ENCODE measurements around the gene VKORC1.

Gene VKORC1

DNA sequence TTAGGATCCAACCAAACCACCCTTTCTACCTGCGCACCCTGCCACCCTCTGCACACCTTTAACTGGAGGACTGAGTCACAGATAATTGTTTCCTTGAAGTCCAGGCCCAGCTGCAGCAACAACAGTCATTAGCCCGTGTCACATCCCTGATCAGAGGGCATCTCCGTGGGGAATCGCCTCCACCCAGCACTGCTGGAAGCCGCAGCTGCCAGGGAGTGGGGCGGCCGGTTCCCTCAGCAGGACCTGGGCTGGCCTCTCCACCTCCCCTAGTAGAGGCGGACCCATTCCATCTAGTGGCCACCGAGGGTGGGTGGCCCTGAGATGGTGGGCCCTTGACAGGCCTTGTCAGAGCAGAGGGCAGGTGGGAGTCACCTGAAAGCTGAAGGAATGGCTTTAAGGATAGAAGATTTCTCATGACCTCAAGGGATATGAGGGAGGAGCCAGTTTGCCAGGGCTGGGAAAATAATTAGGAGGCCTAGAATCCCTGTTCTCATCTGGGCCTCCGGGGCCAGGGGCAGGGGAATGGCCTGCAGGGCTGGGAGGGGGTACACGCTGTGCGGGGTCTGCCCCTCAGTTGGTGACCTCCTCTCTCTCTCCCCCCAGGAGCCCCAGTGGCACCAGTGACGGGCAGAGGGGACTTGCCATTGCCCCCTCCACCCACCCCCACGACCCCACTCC, 12.1 kb downstream of the VKORC1 start:
- DNase-seq (ENCODE audit: low spot score): no peak

DNA sequence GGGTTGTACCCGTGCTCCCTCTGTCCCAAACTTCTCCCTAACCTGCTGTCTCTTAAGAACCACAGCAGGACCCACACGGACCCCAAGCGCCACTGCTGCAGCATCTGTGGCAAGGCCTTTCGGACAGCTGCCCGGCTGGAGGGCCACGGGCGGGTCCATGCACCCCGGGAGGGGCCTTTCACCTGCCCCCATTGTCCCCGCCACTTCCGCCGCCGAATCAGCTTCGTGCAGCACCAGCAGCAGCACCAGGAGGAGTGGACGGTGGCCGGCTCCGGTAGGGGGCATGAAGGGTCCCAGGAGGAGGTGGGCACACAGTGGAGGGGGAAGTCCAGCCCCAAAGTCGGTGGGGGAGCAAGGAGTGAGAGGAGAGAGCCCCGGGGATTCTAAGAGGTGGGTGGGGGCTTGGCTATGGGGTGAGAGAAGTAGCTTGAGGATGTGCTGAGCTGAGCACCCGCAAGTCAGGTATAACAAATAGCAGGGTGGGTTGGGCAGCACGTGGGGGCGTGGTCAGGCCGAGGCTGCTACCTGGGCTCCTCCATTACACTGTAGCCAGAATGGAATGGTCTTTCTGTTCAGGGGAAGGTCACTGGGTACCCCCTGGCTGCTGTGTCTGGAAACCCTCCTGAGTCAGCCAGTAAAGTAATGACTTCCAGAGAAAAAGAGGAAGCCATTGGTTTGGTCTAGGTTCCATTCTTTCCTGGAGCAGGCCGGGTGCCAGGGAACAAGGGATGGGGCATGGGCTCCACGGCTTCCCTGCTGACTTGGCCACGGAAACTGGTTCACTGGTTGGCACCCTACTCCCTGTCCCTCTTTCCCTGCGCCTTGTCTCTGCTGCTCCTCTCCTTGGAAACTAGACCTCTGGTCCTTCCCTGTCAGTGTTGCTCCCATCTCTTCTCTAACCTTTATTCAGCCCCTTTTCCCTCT, 12.9 kb downstream of the VKORC1 start:
- no peak for DNase-seq (ENCODE audit: low spot score)

DNA sequence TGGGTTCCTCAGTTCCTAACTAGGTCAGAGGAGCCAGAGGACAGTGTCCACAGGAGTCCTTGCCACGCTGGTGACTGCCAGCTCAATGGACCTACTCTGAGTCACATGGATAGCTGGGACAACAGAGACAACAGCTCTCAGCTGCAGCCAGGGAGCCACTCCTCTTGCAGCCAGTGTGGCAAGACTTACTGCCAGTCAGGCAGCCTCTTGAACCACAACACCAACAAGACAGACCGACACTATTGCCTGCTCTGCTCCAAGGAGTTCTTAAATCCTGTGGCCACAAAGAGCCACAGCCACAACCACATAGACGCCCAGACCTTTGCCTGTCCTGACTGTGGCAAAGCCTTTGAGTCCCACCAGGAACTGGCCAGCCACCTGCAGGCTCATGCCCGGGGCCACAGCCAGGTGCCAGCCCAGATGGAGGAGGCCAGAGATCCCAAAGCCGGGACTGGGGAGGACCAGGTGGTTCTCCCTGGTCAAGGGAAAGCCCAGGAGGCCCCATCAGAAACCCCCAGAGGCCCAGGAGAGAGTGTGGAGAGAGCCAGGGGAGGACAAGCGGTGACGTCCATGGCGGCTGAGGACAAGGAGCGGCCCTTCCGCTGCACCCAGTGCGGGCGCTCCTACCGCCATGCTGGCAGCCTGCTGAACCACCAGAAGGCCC, 13.7 kb downstream of the VKORC1 start:
- no peak for DNase-seq (ENCODE audit: low spot score)

DNA sequence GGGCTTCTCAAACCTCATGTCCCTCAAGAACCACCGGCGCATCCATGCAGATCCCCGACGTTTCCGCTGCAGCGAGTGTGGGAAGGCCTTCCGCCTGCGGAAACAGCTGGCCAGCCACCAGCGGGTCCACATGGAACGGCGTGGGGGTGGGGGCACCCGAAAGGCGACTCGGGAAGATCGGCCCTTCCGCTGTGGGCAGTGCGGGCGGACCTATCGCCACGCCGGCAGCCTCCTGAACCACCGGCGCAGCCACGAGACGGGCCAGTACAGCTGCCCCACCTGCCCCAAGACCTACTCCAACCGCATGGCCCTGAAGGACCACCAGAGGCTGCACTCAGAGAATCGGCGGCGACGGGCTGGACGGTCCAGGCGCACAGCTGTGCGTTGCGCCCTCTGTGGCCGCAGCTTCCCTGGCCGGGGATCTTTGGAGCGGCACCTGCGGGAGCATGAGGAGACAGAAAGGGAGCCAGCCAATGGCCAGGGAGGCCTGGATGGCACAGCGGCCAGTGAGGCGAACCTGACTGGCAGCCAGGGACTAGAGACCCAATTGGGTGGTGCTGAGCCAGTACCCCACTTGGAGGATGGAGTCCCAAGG, 14.5 kb downstream of the VKORC1 start:
- no peak for DNase-seq (ENCODE audit: low spot score)

DNA sequence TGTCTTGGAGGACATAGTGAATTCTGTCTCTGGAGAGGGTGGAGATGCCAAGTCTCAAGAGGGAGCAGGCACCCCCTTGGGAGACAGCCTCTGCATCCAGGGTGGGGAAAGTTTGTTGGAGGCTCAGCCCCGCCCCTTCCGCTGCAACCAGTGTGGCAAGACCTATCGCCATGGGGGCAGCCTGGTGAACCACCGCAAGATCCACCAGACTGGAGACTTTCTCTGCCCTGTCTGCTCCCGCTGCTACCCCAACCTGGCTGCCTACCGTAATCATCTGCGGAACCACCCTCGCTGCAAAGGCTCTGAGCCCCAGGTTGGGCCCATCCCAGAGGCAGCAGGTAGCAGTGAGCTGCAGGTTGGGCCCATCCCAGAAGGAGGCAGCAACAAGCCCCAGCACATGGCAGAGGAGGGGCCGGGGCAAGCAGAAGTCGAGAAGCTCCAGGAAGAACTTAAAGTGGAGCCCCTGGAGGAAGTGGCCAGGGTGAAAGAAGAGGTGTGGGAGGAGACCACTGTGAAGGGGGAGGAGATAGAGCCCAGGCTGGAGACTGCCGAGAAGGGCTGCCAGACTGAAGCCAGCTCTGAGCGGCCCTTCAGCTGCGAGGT, 15.2 kb downstream of the VKORC1 start:
- no peak for DNase-seq (ENCODE audit: low spot score)

DNA sequence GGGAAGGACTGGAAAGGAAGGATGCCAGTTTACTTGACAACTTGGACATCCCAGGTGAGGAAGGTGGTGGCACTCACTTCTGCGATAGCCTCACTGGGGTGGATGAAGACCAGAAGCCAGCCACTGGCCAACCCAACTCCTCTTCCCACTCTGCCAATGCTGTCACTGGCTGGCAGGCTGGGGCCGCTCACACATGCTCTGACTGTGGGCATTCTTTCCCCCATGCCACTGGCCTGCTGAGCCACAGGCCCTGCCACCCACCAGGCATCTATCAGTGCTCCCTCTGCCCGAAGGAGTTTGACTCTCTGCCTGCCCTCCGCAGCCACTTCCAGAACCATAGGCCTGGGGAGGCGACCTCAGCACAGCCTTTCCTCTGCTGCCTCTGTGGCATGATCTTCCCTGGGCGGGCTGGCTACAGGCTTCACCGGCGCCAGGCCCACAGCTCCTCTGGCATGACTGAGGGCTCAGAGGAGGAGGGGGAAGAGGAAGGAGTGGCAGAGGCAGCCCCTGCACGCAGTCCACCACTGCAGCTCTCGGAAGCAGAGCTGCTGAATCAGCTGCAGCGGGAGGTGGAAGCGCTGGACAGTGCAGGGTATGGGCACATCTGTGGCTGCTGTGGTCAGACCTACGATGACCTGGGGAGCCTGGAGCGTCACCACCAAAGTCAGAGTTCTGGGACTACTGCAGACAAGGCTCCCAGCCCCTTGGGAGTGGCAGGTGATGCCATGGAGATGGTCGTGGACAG, 15.8 kb downstream of the VKORC1 start:
- DNase-seq (ENCODE audit: low spot score): no peak

DNA sequence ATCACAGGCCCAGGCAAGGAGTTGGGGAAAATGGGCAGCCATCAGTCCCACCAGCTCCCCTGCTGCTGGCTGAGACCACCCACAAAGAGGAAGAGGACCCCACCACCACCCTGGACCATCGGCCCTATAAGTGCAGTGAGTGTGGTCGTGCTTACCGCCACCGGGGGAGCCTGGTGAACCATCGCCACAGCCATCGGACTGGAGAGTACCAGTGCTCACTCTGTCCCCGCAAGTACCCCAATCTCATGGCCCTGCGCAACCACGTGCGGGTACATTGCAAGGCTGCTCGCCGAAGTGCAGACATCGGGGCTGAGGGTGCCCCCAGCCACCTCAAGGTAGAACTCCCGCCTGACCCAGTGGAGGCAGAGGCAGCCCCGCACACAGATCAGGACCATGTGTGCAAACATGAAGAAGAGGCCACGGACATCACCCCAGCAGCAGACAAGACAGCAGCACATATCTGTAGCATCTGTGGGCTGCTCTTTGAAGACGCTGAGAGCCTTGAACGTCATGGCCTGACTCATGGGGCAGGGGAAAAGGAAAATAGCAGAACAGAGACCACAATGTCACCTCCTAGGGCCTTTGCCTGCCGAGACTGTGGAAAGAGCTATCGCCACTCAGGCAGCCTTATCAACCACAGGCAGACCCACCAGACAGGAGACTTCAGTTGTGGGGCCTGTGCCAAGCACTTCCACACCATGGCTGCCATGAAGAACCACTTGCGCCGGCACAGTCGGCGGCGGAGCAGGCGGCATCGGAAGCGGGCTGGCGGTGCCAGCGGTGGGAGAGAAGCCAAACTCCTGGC, 16.8 kb downstream of the VKORC1 start:
- no peak for DNase-seq (ENCODE audit: low spot score)

DNA sequence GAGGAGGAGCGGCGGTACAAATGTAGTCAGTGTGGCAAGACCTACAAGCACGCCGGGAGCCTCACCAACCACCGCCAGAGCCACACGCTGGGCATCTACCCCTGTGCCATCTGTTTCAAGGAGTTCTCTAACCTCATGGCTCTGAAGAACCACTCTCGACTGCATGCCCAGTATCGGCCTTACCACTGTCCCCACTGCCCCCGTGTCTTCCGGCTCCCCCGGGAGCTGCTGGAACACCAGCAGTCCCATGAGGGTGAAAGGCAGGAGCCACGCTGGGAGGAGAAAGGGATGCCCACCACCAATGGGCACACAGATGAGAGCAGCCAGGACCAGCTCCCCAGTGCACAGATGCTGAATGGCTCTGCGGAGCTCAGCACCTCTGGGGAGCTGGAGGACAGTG, 17.6 kb downstream of the VKORC1 start:
- DNase-seq (ENCODE audit: low spot score): no peak

DNA sequence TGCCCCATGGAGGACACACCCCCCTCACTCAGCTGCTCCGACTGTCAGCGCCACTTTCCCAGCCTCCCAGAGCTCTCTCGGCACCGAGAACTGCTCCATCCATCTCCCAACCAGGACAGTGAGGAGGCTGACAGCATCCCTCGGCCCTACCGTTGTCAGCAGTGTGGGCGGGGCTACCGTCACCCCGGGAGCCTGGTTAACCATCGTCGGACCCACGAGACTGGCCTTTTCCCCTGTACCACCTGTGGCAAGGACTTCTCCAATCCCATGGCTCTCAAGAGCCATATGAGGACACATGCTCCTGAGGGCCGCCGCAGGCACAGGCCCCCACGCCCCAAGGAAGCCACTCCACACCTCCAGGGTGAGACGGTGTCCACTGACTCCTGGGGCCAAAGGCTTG, 18.3 kb downstream of the VKORC1 start:
- no peak for DNase-seq (ENCODE audit: low spot score)

DNA sequence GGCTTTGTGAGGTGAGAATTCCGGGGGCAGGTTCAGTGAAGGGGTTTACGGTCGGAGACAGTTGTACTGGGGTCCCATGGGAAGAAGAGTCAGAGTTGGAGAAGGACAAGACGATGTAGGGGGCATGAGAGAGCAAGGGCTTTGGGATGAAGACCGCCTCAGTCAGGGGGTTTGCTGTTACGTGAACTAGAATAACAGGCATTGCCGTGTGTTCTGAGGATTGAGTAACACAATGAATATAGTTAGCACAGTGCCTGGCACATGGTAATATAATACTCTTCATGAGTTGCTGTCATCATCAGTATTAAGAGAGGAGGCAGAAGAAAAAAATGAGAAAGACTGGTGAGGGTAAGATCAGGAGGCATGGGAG, 19.8 kb downstream of the VKORC1 start:
- no peak for DNase-seq (ENCODE audit: low spot score)

DNA sequence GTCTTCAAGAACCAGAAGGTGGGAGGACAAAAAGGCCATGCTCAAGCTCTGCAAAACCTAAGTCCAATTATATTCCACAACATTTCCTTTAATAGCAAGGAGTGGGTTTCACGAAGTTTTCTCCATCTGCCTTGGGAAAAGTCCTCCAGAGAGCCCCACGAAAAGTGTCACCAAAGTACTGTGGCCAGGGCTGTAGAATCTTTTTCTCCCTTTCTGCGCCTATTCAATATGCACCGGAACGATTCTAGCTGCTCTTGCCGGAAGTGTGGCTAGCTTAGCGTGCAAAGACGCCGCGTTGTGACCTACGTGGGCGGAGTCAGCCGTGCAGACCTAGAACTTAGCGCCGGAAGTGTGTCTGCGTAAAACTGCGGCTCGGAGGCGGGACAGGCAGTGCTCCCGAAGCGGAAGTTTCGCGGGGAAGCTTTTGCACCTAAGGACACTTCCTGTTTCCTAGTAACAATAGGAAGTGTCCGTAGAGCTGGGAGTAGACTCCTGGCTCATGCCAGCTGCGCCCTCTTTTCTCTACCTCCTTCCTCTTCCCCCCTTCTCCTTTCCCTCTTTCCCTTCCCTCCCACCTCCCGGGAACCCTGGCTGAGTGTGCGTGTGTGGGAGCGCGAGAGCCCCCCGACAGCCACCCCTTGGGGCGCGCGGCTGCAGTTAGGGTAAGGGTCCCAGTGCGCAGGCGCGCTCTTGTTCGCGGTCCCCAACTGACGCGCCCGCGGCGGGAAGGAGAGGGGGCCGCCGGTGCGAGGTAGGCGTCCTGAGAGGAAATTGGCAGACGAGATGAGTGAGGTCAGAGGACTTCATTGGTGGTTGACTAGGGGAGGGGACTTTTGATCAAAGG, 20.4 kb downstream of the VKORC1 start, which contains the start of the genes ZNF646 and ZNF668:
ZNF646 (plus strand) TSS at position 453 of the 844 bp plus-strand sequence. CDS start 1,903 bp downstream, outside the sequence.
ZNF668 (minus strand) TSS at position 271 of the 844 bp plus-strand sequence. CDS start 9,781 bp downstream, outside the sequence.
- DNase-seq (ENCODE audit: low spot score): peak; percentile 98

DNA sequence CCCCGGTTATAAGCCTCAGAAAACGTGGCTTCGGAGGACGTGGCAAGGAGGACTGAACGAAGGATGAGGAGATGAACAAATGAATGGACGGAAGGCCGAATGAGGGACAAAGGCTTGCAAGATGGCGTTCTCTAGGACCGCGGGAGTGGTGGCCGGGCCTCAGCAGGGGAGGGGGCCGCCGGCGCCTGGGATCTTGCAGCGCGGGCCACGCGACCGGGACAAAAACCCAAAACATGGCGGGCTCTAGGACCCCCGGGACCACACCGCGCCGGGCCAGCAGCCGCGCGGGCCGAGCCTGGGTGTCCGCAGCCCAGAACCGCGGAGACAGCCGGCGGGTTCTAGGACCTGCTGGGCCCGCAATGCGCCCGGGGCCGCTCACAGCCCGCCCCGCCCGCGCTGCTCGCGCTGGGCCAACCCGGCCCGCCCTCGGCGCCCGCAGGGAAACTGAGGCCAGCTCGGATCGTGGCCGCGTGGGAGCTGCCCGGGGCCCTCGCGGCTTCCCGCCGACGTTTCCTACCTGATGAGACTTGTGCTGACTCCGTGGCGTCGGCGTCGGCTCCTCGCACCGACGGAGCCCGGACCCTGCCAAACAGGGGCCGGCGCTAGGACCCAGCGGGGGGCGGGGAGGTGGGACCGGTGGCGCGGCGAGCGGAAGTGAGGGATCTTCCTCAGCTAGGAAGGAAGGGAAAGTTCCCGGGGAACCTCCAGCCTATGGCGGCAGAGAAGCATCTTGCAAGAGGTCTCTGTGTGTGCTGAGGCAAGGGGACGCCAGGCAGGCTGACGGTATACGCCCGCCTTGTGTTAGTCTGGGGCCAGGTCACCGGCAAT, 21.2 kb downstream of the VKORC1 start:
- DNase-seq (ENCODE audit: low spot score): peak; percentile 86

DNA sequence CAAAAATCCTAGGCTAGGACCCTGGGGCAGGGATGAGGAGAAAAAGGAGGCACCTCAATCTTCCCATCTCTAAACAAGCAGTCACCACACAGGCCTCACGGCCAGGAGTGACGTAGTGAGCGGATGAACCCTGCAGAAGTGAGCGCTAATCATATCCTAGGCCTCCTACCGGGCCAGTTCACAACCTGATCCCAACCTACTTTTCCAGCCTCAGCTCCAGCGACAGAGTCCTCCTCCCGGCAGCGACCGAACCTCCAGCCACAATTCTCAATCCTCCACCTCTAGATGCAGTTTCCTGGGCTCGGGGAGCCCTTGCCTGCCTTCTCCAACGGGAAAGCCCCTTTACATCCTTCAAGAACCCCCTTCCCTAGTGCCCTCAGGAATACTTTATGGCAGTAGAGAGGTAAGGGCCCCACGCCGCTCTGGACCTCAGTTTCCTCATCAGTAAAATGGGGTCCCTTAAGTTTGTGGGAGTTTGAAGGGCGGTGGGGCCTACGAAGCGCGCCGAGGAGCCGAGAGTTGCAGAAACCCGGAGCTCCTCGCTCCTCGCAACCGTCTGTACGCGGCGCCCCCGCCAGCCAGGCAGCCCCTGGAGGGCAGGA, 22.0 kb downstream of the VKORC1 start:
- DNase-seq (ENCODE audit: low spot score): no peak

DNA sequence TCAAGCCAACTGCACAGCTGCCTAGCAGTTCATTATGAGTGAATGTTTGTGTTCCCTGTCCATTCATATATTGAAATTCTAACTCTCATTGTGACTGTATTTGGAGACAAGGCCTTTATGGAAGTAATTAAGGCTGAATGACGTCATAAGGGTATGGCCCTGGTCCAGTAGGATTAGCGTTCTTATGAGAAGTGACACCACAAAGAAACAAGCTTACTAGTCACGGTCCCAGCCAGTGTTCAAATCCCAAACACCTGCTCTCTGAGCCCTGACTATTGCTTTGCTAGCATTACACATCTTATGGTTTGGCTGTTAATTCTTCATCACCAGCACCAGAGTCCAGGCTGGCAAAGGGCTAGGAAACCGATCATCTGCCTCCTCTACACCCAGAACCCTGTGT, 22.7 kb downstream of the VKORC1 start:
- DNase-seq (ENCODE audit: low spot score): peak; percentile 28

DNA sequence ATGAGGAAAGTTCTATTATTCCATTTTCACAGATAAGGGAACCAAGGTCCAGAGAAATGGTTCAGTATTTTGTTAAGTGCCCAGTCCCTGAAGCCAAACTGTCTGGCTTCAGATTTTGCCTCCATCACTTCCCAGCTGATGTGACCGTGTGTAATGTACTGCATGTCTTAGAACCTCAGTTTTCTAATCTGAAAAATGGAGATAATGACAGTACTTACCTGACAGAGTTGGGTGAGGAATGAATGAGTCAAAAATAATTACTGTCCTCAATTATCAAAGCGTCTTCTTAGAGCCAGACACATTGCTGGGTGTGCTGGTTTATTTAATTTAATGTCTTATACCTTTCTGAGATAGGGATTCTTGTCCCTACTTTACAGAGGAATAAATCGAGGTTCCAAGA, 27.3 kb downstream of the VKORC1 start:
- DNase-seq (ENCODE audit: low spot score): no peak

DNA sequence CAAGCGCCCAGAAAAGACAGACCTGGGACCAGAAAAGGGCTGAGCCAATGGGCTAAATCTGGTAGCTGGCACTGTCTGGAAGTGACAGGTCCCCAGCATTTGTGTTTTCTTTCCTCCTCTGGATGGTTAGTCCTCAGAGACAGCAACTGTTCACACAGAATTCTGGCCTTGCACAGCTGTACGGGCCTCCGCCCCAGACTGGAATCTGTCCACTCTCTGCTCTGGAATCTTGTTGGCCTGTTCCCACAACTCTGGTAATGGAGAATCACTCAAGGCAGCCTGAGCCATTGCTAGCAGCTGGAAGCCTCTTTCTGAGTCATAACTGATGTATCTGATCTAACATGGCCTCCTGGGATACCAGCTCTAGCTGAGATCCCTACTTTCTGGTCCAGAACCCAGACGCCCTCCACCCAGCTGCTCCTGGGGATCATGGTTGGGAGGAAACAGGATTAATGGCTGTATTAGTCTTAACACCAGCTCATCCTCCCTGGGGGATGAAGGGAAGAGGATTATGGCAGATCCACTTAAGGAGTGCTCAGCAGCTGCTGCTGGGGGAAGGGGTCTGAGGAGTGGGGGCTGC, 29.6 kb downstream of the VKORC1 start:
- DNase-seq (ENCODE audit: low spot score): no peak

DNA sequence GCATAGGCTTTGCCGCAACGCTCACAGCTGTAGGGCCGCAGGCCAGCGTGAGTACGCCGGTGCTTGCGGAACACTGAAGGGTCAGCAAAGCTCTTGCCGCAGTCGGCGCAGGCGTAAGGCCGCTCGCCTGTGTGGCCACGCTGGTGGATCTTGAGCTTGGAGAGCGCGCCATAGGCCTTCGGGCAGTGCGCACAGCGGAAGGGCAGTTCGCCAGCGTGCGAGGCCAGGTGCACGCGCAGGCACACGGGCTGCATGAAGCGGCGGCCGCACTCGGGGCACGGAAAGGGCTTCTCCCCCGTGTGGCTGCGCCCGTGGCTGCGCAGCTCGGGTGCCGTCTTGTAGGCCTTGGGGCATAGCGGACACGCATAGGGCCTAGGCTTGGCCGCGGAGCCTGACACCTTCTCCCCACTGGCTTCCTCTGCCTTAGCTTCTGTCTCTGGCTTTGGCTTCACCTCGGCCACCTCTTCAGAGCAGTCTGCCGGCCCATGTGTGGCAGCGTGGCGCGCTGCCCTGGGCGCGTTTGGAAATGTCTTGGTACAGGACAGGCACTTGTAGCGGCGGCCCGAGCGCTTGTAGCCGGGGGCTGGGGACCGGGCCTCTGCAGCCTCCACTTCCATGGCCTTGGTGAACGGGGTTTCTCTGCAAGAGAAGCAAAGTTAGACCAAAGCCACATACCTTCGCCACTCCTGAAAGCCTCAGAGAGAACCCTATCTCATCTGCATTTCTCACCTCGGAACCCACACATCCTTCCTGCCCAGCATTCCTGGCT, 30.6 kb downstream of the VKORC1 start:
- no peak for DNase-seq (ENCODE audit: low spot score)
